A673 (cell line): ENCODE measurements around the gene GMFB.

Experiments
- EZH2 ChIP-seq: fragments of 200-600 bp; sonication (generic); IDR thresholded peaks from 2 replicates; pipeline ENCODE4 v1.6.1; 2017; ENCODE audit warnings: borderline replicate concordance, low read depth, mild to moderate bottlenecking, mixed read lengths, antibody characterized with exemption, low read length; ENCODE audit not compliant: poor library complexity, severe bottlenecking
- TF ChIP-seq, protein P1 (sequence below): fragments of 300-800, 200-600 bp; sonication (generic); conservative IDR thresholded peaks from 2 replicates; pipeline ENCODE4 v1.5.1; 2017; ENCODE audit warnings: low read depth, mild to moderate bottlenecking, antibody characterized with exemption, low read length, moderate library complexity, mixed read lengths

DNA sequence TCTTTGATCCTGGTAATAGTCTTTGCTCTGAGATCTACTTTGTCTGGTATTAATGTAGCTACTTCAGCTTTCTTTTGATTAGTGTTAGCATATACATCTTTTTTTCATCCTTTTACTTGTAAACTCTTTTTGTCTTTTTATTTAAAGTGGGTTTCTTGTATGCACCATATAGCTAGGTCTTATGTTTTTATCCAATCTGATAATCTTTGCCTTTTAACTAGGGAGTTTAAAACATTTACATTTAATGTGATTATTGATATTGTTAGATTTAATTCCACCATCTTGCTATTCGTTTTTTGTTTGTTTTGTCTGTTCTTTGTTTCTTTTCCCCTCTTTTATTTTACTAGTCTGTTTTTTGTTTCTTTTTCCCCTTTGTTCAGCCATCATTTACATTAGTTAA is 26.9 kb upstream of the GMFB start:
- TF ChIP-seq, protein P1, sequence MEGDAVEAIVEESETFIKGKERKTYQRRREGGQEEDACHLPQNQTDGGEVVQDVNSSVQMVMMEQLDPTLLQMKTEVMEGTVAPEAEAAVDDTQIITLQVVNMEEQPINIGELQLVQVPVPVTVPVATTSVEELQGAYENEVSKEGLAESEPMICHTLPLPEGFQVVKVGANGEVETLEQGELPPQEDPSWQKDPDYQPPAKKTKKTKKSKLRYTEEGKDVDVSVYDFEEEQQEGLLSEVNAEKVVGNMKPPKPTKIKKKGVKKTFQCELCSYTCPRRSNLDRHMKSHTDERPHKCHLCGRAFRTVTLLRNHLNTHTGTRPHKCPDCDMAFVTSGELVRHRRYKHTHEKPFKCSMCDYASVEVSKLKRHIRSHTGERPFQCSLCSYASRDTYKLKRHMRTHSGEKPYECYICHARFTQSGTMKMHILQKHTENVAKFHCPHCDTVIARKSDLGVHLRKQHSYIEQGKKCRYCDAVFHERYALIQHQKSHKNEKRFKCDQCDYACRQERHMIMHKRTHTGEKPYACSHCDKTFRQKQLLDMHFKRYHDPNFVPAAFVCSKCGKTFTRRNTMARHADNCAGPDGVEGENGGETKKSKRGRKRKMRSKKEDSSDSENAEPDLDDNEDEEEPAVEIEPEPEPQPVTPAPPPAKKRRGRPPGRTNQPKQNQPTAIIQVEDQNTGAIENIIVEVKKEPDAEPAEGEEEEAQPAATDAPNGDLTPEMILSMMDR = no peak
- TF ChIP-seq EZH2 = no peak
